Trophoblast cell (in vitro differentiated cells and primary cell): ENCODE measurements around the gene TSHR.
"Not testable (repeated sequence)": the region's sequence is repeated elsewhere in the genome, so short reads cannot be mapped to it uniquely, and the experiment has no call there.

Experiments used
- DNase-seq, 2 donors: peaks; one replicate each; pipeline ENCODE4 v3.0.0-alpha.2; 2016
- H2AFZ ChIP-seq: 2 replicates; pipeline ENCODE4 v1.6.1; 2013; ENCODE audit warnings: low read length, moderate library complexity, mild to moderate bottlenecking; ENCODE audit not compliant: insufficient read depth, poor library complexity
- H2AK5ac ChIP-seq: 2 replicates; pipeline ENCODE4 v1.6.1; 2013; ENCODE audit warnings: mild to moderate bottlenecking, low read length
- H2BK120ac ChIP-seq: 2 replicates; pipeline ENCODE4 v1.6.1; 2013; ENCODE audit warnings: low read length, mild to moderate bottlenecking, moderate library complexity; ENCODE audit not compliant: insufficient read depth, poor library complexity
- H2BK12ac ChIP-seq: 2 replicates; pipeline ENCODE4 v1.6.1; 2013; ENCODE audit warnings: mild to moderate bottlenecking, low read length, moderate library complexity
- H2BK5ac ChIP-seq: 2 replicates; pipeline ENCODE4 v1.6.1; 2013; ENCODE audit warnings: low read length, low read depth, moderate library complexity, mild to moderate bottlenecking; ENCODE audit not compliant: poor library complexity
- H3K14ac ChIP-seq: 2 replicates; pipeline ENCODE4 v1.6.1; 2013; ENCODE audit warnings: mild to moderate bottlenecking, low read length
- H3K18ac ChIP-seq: 2 replicates; pipeline ENCODE4 v1.6.1; 2013; ENCODE audit warnings: mild to moderate bottlenecking, low read length
- H3K23ac ChIP-seq: 2 replicates; pipeline ENCODE4 v1.6.1; 2013; ENCODE audit warnings: low read length
- H3K27ac ChIP-seq: 2 replicates; pipeline ENCODE4 v1.5.1; 2013; ENCODE audit warnings: low read depth, mild to moderate bottlenecking, inconsistent platforms, low read length, moderate library complexity
- H3K27me3 ChIP-seq: 2 replicates; pipeline ENCODE4 v1.6.1; 2013; ENCODE audit warnings: inconsistent platforms, mild to moderate bottlenecking, low read length, moderate library complexity; ENCODE audit not compliant: insufficient read depth
- H3K36me3 ChIP-seq, 2 experiments: 1 replicate in 1 of 2; 2 replicates in 1 of 2; pipeline ENCODE4 v1.6.1; 2013; ENCODE audit warnings: low read length in 2 of 2, mild to moderate bottlenecking in 2 of 2, moderate library complexity in 1 of 2; ENCODE audit not compliant: insufficient read depth in 2 of 2, control insufficient read depth in 1 of 2
- H3K4ac ChIP-seq: 2 replicates; pipeline ENCODE4 v1.6.1; 2013; ENCODE audit warnings: low read depth, mild to moderate bottlenecking, low read length, moderate library complexity
- H3K4me1 ChIP-seq, 2 experiments: 1 replicate in 1 of 2; 2 replicates in 1 of 2; pipeline ENCODE4 v1.6.1; 2013; ENCODE audit warnings: low read length in 2 of 2, mild to moderate bottlenecking in 2 of 2, moderate library complexity in 1 of 2; ENCODE audit not compliant: insufficient read depth in 2 of 2, control insufficient read depth in 1 of 2
- H3K4me2 ChIP-seq: 2 replicates; pipeline ENCODE4 v1.6.1; 2013; ENCODE audit warnings: inconsistent platforms, mild to moderate bottlenecking, low read length, moderate library complexity
- H3K4me3 ChIP-seq: 2 replicates; pipeline ENCODE4 v1.5.1; 2013; ENCODE audit warnings: mild to moderate bottlenecking, low read depth, low read length, inconsistent platforms
- H3K79me1 ChIP-seq: one replicate; pipeline ENCODE4 v1.6.1; 2013; ENCODE audit warnings: low read length
- H3K79me2 ChIP-seq: 2 replicates; pipeline ENCODE4 v1.6.1; 2013; ENCODE audit warnings: low read length, mild to moderate bottlenecking; ENCODE audit not compliant: control insufficient read depth, insufficient read depth, poor library complexity
- H3K9ac ChIP-seq: 2 replicates; pipeline ENCODE4 v1.6.1; 2013; ENCODE audit warnings: mild to moderate bottlenecking, low read length
- H3K9me3 ChIP-seq: 2 replicates; pipeline ENCODE4 v1.6.1; 2013; ENCODE audit warnings: low read depth, mild to moderate bottlenecking, control low read depth, inconsistent platforms, low read length; ENCODE audit not compliant: insufficient read depth
- H4K12ac ChIP-seq: 2 replicates; pipeline ENCODE4 v1.6.1; 2013; ENCODE audit warnings: low read depth, mild to moderate bottlenecking, low read length, moderate library complexity
- H4K8ac ChIP-seq: 2 replicates; pipeline ENCODE4 v1.6.1; 2013; ENCODE audit warnings: low read depth, mild to moderate bottlenecking, low read length, moderate library complexity
- H4K91ac ChIP-seq: one replicate; pipeline ENCODE4 v1.6.1; 2013; ENCODE audit warnings: low read depth, mild to moderate bottlenecking, low read length, moderate library complexity
- WGBS: extraction: QIAGEN DNeasy Blood & Tissue Kit; methylation state at CpG from one replicate; pipeline ENCODE4 v1.1.7; 2013; ENCODE audit warnings: missing lambda C conversion rate; ENCODE audit not compliant: insufficient read length, insufficient coverage; ENCODE audit errors: extremely low coverage; 5-methylcytosine and 5-hydroxymethylcytosine counted together

The TSHR gene

DNA sequence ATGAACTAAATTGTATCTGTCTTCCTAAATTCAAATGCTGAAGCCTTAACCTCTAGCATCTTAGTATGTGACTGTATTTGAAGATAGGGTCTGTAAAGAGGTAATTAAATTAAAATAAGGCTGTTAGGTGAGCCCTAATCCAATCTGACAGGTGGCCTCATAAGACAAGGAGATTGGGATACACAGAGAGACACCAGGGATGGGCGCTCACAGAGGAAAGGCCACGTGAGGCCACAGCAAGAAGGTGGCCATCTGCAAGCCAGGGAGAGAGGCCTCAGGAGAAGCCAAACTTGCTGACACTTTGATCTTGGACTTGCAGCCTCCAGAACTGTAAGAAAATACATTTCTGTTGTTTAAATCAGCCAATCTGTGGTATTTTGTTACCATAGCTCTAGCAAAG, 154.8 kb downstream of the TSHR start:
- Histone ChIP-seq H4K12ac (no peak overlapping the region), H2BK5ac (no peak overlapping the region), H2BK120ac (no peak overlapping the region), H3K18ac (no peak overlapping the region), H2BK12ac (no peak overlapping the region), H3K36me3 (no peaks in the 10 kb centered on the region), H3K4ac (no peak overlapping the region), H2AK5ac (no peak overlapping the region), H3K27me3 (no peaks in the 10 kb centered on the region), H3K4me1 (no peaks in the 10 kb centered on the region), H3K23ac (no peak overlapping the region), H4K91ac (no peak overlapping the region), H3K4me3 (no peak overlapping the region), H3K9me3 (no peaks in the 10 kb centered on the region), H3K14ac (no peak overlapping the region), H4K8ac (no peak overlapping the region), H3K27ac (no peak overlapping the region), H2AFZ (no peak overlapping the region), H3K9ac (no peak overlapping the region), H3K4me2 (no peak overlapping the region), H3K79me1 (no peaks in the 10 kb centered on the region), H3K79me2 (no peaks in the 10 kb centered on the region)
- WGBS = no CpG with 5 or more reads among the region's 2 CpGs
- DNase-seq = no peak

DNA sequence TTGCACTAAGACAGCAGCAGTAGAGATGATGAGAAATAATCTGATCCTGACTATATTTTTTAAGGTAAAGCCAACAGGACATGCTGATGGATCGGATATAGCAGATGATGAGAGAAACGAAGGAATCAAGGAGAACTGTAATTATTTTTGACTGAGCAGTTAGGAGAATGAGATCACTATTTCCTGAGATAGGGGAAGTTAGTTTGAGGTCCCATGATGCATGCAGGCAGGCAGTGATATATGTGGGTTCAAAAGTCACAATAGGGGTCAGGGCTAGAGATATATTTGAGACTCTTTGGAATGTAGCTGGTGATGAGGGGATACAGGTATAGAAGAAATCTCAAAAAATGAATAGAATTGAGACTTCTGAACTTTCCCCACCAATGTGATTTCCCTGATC, 157.8 kb downstream of the TSHR start:
- H4K91ac ChIP-seq = no peak overlapping the region
- H4K12ac ChIP-seq = no peak overlapping the region
- no peak for DNase-seq
- H2BK120ac ChIP-seq = no peak overlapping the region
- H3K23ac ChIP-seq = no peak overlapping the region
- no peak overlapping the region for H3K18ac ChIP-seq
- no peak overlapping the region for H3K9ac ChIP-seq
- no peak overlapping the region for H2AFZ ChIP-seq
- H3K14ac ChIP-seq = no peak overlapping the region
- no peaks in the 10 kb centered on the region for H3K9me3 ChIP-seq
- WGBS = no CpG with 5 or more reads among the region's 2 CpGs
- no peaks in the 10 kb centered on the region for H3K4me1 ChIP-seq
- no peak overlapping the region for H3K4me2 ChIP-seq
- H3K4me3 ChIP-seq = no peak overlapping the region
- H2BK12ac ChIP-seq = no peak overlapping the region
- H3K27ac ChIP-seq = no peak overlapping the region
- H3K4ac ChIP-seq = no peak overlapping the region
- H2BK5ac ChIP-seq = no peak overlapping the region
- H2AK5ac ChIP-seq = no peak overlapping the region
- no peak overlapping the region for H4K8ac ChIP-seq
- no peaks in the 10 kb centered on the region for H3K79me1 ChIP-seq
- no peaks in the 10 kb centered on the region for H3K36me3 ChIP-seq
- no peaks in the 10 kb centered on the region for H3K27me3 ChIP-seq
- H3K79me2 ChIP-seq = no peaks in the 10 kb centered on the region

DNA sequence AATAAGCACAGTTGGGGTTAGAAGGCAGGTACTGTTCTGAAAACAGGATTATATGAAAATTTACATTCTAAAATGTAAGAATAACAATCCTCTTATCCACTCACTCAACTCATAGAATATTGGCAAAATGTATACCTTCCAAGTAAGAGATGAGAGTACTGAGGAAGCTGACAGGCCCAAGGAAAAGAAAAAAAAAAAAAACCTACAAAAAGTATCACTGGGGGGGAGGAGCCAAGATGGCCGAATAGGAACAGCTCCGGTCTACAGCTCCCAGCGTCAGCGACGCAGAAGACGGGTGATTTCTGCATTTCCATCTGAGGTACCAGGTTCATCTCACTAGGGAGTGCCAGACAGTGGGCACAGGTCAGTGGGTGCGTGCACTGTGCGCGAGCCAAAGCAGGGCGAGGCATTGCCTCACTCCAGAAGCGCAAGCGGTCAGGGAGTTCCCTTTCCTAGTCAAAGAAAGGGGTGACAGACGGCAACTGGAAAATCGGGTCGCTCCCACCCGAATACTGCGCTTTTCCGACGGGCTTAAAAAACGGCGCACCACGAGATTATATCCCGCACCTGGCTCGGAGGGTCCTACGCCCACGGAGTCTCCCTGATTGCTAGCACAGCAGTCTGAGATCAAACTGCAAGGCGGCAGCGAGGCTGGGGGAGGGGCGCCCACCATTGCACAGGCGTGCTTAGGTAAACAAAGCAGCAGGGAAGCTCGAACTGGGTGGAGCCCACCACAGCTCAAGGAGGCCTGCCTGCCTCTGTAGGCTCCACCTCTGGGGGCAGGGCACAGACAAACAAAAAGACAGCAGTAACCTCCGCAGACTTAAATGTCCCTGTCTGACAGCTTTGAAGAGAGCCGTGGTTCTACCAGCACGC, 158.8 kb downstream of the TSHR start:
- not testable (repeated sequence) for H3K14ac ChIP-seq, H4K12ac ChIP-seq, H3K4me3 ChIP-seq, H4K8ac ChIP-seq, H3K36me3 ChIP-seq, H3K4me2 ChIP-seq, H4K91ac ChIP-seq, H2BK12ac ChIP-seq, H2BK5ac ChIP-seq, H3K27me3 ChIP-seq, H3K9me3 ChIP-seq, H2AK5ac ChIP-seq, DNase-seq, H3K4me1 ChIP-seq, H3K18ac ChIP-seq, H3K79me2 ChIP-seq, H3K79me1 ChIP-seq, H3K9ac ChIP-seq, H2BK120ac ChIP-seq, H3K4ac ChIP-seq, H3K23ac ChIP-seq, H2AFZ ChIP-seq, H3K27ac ChIP-seq
- WGBS = no CpG with 5 or more reads among the region's 34 CpGs

DNA sequence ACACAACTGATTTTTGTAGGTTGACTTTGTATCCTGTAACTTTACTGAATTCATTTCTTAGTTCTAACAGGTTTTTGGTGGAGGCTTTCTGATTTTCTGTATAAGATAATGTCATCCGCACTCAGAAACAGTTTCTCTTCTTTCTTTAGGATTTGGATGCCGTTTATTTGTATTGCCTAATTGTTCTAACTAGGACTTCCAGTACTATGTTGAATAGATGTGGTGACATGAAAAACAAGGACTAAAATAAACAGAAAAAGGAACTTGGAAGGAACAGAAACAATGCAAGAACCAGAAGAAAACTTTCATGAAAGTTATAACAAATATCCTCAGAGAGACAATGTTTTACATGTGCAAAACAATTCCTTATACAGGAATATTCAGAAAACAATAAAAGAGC, 165.1 kb downstream of the TSHR start:
- H3K23ac ChIP-seq = no peak overlapping the region
- no peaks in the 10 kb centered on the region for H3K79me1 ChIP-seq
- H3K4me3 ChIP-seq = no peak overlapping the region
- H3K4me2 ChIP-seq = no peak overlapping the region
- no peak overlapping the region for H2BK12ac ChIP-seq
- peaks cover 2% of the 10 kb centered on the region for H3K9me3 ChIP-seq
- no peak overlapping the region for H3K18ac ChIP-seq
- H3K14ac ChIP-seq = no peak overlapping the region
- H3K27ac ChIP-seq = no peak overlapping the region
- H3K79me2 ChIP-seq = no peaks in the 10 kb centered on the region
- H3K4ac ChIP-seq = no peak overlapping the region
- H4K8ac ChIP-seq = no peak overlapping the region
- H3K36me3 ChIP-seq = no peaks in the 10 kb centered on the region
- DNase-seq = no peak
- H2AK5ac ChIP-seq = no peak overlapping the region
- no CpG with 5 or more reads among the region's 2 CpGs for WGBS
- H4K91ac ChIP-seq = no peak overlapping the region
- H2AFZ ChIP-seq = no peak overlapping the region
- no peak overlapping the region for H2BK5ac ChIP-seq
- H3K27me3 ChIP-seq = no peaks in the 10 kb centered on the region
- H2BK120ac ChIP-seq = no peak overlapping the region
- H3K4me1 ChIP-seq = no peaks in the 10 kb centered on the region
- no peak overlapping the region for H3K9ac ChIP-seq
- no peak overlapping the region for H4K12ac ChIP-seq
